Bone marrow (tissue), 2 donors: Measurements from ENCODE around the gene ELAC1.
"Not testable (repeated sequence)": the region's sequence is repeated elsewhere in the genome, so short reads cannot be mapped to it uniquely, and the experiment has no call there.

Experiments used
- DNase-seq, 2 donors: peaks; one replicate each; lab custom pipeline; 2025; lab: John Stamatoyannopoulos, UW

Gene ELAC1

DNA sequence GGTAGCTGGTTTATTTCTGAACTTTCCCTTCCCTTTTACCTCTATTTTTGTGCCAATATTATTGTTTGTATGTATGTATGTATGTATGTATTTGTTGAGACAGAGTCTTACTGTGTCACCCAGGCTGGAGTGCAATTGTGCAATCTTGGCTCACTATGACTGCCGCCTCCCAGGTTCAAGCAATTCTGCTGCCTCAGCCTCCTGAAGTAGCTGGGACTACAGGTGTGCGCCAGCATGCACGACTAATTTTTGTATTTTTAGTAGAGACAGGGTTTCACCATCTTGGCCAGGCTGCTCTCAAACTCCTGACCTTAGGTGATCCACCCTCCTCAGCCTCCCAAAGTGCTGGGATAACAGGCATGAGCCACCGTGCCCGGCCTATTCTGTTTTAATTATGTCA, 4.6 kb downstream of the ELAC1 start:
- not testable (repeated sequence) for DNase-seq

DNA sequence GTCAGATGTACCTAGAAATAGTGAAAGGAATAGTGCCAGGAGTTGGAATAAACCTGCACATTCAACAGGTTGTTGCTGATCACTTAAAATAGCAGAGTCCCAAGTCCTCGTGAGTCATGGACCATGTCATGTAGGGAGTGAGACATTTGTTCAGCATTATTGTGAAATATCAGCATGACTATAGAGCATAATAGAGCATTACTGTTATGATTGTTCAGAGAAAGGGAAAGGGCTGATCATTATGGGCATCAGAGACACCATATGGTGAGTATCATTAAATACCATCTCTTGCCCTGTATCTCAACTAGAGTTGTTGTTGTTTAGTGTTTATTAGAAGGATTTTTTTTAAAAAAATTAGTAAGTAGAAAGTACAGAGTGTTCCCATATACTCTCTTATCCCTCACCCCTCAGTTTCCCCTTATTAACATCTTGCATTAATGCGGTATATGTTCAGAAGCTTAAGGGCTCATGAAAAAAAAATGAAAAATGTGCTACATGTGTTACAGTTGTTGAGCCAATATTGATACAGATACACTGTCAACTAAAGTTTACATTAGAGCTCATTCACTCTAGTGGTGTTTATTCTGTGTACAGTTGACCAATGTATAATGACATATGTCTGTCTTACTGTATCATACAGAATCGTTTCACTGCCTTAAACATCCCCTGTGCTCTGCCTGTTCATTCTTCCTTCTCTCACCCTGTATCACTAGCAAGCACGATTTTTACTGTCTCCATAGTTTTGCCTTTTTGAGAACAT, 5.7 kb downstream of the ELAC1 start:
- DNase-seq = no peak

DNA sequence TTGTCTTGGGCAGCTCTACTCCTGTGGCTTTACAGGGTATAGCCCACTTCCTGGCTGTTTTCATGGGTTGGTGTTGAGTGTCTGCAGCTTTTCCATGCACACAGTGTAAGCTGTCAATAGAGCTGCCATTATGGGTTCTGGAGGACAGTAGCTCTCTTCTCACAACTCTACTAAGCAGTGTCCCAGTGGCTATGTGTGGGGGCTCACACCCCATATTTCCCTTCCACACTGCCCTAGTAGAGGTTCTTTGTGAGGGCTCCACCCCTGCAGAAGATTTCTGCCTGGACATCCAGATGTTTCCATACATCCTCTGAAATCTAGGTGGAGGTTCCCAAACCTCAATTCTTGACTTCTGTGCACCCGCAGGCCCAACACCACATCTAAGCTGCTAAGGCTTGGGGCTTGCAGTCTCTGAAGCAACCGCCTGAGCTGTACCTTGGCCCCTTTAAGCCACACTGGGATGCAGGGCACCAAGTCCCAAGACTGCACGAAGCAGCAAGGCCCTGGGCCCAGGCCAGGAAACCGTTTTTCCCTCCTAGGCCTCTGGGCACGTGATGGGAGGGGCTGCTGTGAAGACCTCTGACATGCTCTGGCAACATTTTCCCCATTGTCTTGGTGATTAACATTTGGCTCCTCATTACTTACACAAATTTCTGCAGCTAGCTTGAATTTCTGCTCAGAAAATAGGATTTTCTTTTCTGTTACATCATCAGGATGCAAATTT, 9.4 kb downstream of the ELAC1 start:
- DNase-seq = no peak

DNA sequence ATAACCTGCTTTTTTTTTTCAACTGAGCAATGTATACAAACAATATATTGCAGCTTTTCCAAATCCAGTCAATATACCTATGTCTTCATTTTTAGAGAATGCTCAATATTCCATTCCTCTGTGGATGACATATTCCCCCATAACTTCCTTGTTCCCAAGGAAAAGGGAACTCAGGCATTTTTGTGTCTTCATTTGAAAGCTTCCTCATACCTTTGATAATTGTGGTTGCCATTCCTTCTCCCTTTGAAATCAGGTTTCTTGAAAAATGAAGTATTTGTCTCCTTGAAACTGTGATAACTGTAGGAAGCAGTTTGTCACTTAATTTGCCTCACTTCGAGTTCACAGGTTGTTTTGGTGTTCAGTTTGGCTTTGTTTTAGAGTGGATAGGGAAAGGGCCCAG, 13.5 kb downstream of the ELAC1 start:
- no peak for DNase-seq

DNA sequence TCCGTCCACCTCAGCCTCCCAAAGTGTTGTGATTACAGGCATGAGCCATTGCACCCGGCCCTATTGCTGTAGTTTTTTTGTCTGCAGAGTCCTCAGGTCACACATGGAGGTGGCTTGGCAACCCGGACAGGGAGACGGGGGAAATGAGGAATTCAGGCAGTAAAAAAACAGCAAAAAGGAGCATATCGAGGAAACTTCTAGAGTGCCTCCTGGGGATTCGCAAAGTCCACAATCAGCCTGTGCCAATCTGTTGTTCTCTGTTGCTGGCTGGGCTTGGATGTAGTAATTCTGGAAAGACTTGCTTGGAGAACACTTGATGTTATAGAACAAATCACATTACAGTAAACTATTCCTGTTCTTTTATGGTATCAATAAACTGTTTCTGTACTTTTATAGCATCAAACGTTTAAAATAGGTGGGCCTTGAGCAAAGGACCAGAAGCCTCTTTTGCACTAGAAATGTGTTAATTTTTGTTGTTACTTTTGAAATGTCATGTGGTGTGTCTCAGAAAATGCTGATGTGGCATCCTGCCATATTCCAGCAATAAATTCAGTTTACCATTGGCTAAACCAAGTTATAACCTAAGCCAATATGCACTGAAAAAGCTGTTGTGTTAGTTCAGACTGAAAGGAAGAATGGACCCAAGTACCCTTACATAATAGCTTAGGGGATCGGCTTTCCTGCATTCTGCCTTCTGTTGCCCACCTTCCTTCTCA, 14.4 kb downstream of the ELAC1 start:
- no peak for DNase-seq

DNA sequence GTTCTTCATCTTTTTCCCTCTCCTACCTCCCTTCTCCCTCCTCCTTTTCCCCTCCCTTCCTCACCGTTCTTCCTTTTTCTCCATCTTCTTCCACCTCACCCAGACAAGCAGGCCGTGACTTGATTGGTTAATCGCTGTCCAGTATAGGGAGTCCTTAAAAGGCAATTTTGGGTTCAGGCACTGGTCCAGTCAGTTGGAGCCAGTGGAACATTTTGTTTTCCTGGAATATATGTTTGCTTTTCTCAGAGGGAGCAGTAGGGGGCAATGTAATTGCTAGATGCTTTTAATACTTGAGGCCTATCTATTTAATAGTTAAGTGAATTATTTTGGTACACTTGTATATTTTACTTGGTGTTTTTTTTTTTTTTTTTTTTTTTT, 15.0 kb downstream of the ELAC1 start:
- no peak for DNase-seq

DNA sequence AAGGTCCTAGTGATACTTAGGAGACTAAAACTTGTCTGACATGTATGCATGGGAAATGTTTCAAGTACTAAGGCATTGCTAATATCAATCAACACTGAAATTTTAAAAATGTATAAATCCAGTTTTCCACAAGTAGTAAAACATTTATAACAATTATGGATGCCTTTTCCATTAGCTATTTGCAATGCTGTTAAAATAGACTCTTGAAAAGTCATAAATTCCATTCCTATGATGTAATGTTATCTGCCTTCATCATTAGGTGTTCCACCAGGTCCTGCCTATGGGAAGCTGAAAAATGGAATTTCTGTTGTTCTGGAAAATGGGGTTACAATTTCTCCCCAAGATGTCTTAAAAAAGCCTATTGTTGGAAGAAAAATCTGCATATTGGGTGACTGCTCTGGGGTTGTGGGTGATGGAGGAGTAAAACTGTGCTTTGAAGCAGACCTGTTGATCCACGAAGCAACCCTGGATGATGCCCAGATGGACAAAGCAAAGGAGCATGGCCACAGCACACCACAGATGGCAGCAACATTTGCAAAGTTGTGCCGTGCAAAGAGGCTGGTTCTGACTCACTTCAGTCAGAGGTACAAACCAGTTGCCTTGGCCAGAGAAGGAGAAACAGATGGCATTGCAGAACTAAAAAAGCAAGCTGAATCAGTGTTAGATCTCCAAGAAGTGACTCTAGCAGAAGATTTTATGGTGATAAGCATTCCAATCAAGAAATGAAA, 18.7 kb downstream of the ELAC1 start:
- no peak for DNase-seq

DNA sequence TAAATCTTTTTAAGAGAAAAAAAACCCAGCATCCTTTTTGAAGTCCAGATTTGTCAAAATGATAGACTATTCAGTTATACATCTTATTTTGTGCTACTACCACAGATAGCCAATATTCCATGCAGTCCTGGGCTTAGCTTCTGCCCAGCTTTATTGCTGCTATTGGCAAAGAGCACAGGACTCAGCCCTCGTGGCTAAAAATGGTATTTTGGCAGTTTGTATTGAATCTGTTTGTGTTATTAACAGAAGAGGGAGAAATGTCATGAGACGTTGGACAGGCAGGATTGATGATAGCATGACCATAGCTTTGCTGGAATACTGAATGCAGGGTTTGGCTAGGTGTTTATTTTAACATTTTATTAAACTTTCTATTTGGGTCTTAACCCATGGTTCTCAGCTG, 19.4 kb downstream of the ELAC1 start:
- DNase-seq = no peak

DNA sequence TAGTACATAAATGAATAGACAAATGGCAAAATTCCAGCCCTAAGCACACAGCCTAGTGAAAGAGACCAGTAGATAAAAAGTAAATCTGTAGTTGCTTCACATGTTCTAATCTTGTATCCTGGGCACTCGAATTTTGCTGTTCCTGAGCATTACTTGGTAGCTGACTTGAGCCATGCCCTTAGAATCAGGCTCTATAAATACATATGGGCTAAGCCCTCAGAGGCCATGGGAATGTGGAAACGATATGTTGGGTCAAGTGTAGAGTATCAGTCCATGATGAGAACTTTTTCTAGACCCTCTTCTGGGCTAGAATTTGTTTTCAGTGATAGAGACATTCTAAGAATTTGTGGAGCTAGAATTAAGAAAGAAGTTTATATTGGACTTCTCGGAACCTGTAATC, 21.9 kb downstream of the ELAC1 start:
- DNase-seq = no peak

DNA sequence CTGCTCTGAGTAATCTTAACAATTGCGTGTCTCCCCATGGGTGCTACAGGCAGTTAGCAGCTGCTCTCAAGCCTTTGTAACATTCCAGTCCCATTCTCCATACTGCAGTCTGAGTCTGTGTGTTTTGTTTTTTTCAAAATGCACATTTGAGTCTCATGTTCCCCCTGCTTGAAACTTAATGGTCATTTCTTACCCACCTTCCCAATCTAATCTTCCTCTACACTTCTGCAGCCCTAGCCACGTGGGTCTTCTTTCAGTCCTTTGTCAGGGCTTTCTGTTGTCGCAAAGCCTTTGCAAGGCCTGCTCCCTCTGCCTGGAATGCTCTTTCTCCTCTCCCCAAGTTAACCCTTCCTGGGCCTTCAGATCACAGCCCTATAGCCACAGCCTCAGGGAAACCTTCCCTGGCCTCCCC, 24.5 kb downstream of the ELAC1 start:
- no peak for DNase-seq

DNA sequence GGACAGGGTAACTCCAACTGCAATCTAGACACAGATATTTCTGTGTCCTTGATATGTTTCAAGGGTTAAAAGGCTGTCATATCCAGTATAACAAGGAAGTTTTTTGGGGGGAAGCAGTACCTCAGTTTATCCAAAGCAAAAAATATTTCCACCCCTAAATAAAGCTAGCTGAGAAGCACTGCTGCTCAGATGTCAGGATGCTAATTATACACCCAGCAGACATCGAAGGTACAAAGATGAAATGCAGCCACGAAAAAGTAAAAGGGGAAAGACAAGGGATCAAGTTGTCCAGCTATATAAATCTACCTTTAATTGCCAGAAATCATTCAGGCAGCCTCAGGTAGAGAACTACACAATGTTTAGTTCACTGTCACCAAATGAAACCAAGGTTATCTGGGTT, 26.2 kb downstream of the ELAC1 start:
- no peak for DNase-seq

DNA sequence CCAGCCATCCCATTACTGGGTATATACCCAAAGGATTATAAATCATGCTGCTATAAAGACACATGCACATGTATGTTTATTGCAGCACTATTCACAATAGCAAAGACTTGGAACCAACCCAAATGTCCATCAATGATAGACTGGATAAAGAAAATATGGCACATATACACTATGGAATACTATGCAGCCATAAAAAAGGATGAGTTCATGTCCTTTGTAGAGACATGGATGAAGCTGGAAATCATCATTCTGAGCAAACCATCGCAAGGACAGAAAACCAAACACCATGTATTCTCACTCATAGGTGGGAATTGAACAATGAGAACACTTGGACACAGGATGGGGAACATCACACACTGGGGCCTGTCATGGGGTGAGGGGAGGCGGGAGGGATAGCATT, 35.3 kb downstream of the ELAC1 start:
- DNase-seq = not testable (repeated sequence)

DNA sequence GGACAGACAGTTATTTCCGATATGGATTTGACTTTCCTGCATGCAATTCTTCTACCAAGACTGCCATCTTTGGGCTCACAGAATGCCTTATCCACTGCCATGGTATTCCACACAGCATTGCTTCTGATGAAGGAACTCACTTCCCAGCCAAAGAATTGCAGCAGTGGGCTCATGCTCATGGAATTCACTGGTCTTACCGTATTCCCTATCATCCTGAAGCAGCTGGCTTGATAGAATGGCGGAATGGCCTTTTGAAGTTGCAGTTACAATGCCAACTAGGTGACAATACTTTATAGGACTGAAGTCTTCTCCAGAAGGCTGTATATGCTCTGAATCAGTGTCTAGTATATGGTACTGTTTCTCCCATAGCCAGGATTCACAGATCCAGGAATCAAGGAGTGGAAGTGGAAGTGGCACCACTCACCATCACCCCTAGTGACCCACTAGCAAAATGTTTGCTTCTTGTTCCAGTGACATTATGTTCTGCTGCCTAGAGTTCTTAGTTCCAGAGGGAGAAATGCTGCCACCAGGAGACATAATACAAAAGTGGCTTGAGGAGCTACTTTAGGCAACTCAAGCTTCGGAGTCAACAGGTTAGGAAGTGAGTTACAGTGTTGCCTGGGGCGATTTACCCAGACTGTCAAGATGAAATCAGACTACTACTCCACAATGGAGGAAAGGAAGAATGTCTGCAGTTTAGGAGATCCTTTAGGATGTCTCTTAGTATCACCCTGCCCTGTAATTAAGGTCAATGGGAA, 38.4 kb downstream of the ELAC1 start:
- DNase-seq = no peak

DNA sequence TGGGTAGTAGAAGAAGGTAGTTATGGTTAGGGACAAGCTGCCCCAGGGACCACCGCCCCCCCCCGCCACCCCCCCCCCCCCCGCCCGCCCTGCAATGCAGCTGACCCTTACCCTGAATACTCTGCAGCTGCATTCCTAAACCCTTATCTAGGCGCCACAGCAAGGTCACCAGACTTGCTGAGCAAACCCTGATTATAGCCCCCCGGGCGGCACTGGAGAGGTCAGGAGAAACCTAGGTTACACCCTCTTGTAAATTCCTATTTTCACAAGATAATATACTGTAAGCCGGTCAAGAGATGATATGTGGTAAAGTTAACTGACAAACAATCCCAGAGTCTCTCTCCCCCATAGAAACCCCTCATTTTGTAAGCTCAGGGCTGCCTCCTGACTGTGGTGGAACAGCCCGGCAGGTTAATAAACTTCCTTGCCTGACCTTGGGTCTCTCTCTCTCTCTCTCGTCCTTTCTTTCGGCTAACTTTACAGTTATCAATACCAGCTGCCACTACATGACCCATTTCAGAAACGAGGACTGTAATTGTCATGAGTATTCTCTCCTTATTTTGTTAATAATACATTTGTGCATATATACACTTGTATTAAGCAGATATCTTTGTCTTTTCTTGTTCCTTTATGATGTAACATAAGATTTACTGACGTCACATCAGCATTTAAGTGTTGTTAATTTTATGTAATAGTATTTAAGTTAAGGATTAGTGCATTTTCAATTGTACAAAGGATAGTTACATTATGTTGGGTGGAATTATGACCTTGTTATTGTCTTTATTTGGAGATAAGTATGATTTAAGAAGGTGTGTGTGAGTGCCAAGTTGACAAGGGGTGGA, 39.3 kb downstream of the ELAC1 start:
- DNase-seq = no peak

DNA sequence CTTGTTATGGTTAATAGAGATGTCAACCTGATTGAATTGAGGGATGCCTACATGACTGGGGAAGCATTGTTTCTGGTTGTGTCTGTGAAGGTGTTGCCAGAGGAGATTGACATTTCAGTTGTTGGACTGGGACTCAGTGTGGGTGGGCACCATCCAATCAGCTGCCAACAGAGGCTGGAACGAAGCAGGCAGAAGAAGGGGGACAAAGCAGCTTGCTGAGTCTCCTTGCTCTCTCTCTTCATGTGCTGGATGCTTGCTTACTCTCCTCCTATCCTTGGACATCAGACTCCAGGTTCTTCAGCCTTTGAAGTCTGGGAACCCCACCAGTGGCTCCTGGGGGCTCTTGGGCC, 39.9 kb downstream of the ELAC1 start:
- DNase-seq = no peak

DNA sequence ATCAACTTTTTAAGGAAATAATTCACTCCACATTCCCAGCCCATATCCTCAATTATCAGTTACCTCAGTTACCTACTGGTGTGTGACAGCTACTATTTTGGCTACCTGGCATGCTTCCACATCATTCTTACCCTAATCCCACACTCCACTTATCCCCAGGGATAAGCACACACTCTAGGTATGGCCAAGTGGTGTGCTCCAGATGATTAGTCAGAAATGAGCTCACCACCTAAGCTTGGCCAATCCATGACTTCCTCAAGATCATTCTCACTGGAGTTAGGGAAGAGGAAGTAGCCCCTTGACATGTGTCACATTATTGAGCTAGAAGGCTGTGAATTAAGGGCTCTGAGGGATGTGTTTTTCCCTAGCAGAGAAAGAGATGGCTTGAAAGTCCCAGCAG, 41.2 kb downstream of the ELAC1 start:
- peak in 1 of 2 donors; percentile 4 for DNase-seq

DNA sequence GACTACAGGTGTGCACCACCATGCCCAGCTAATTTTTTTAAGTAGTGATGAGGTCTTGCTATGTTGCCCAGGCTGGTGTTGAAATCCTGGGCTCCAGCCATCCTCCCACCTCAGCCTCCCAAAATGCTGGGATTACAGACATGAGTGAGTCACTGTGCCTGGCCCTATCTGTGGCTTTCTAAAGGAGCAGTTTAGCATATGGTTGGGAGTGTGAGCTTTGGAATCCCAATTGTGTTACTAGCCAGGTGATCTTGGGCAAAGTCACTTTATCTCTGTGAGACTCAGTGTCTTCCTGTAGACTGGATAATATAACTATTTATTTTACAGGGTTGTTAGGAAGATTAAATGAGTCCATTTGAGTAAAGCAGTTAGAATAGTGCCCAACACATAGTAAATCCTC, 42.4 kb downstream of the ELAC1 start:
- DNase-seq = no peak

DNA sequence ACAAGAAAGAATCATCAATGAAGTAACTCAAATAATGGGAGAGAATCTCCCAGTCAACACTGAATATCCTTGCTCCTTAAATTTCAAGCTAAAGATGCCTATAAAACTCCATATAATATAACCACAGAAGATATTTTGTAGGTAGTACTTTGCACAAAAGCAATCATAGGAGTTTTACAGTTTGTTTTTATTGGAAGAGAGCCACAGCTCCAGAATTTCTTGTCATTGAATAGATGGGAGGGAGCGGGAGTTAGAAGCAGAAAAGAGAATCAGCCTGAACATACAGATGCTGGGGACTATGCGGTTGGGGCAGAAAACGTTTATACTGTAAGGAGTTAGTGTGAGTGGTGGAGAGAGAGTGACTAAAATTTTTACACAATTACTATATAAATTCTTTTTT, 43.9 kb downstream of the ELAC1 start:
- no peak for DNase-seq

DNA sequence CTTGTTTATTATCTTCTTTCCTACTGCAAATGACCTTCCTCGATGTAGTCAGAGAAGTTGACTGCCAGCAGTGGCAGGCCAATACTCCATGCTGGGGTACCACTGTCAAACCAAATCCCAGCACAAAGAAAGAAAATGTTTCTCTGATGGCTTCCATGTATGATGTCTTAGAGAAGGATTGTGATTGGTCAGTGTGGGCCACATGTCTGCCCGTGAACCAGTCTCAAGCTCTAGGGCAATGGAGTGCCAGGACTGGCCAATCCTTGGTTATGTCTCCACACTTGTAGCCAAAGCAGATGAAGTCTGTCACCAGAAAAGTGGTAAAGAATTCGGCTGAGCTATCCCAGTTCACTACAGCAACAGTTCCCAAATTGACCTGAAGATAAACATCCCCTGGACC, 44.6 kb downstream of the ELAC1 start:
- DNase-seq = no peak

DNA sequence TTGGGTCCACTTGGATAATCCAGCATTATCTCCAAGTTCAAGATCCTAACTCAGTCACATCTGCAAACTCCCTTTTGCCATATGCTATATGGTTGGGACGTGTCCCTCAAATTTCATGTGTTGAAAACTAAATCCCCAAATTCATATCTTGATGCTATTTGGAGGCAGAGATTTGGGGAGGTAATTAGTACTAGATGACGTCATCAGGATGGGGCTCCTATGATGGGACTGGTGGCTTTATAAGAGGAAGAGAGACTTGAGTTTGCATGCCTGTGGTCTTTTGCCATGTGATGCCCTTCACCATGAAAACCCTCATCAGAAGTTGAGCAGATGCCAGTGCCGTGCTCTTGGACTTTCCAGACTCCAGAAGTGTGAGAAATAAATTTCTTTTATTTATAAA, 45.4 kb downstream of the ELAC1 start:
- DNase-seq = no peak
